SK-N-MC (cell line): Measurements from ENCODE around the gene ANO10.

Source experiments
- EZH2 ChIP-seq: fragments of 200-600 bp; sonication (generic); IDR thresholded peaks from one replicate; pipeline ENCODE4 v1.6.1; 2017; ENCODE audit warnings: antibody characterized with exemption
- FOXP2 ChIP-seq: optimal IDR thresholded peaks from 2 replicates; pipeline ENCODE3; 2011; ENCODE audit warnings: mild to moderate bottlenecking, moderate library complexity; ENCODE audit not compliant: insufficient read depth; ENCODE audit errors: extremely low read length, control extremely low read depth
- POLR2AphosphoS5 ChIP-seq: IDR thresholded peaks from 2 replicates; pipeline ENCODE4 v1.6.1; 2012; ENCODE audit warnings: mild to moderate bottlenecking, low read depth, low read length, borderline replicate concordance

GRCh38 chr3:43533009-43533408 lies 88.8 kb downstream of the ANO10 start:
- TF ChIP-seq EZH2: no peak
- no peak for TF ChIP-seq POLR2AphosphoS5
- no peak for TF ChIP-seq FOXP2
